Ovary (tissue), 9 donors: Measurements from ENCODE around the gene ARHGEF37. TPM values are rescaled to one million over a fixed set of nuclear protein-coding genes. Genes with fewer than 3 reads are reported as not detected.

ENCODE experiments used
- DNase-seq, 5 donors: peaks; one replicate each; pipeline ENCODE4 v3.0.0-alpha.2; 2019 to 2020
- H3K27ac ChIP-seq, 2 donors: fragments of 200-600 bp; one replicate each; pipeline versions ENCODE4 v1.5.1 to v1.8.0; 2019 to 2022
- H3K27me3 ChIP-seq: fragments of 200-600 bp; one replicate; pipeline ENCODE4 v1.8.0; 2022
- H3K36me3 ChIP-seq: fragments of 200-600 bp; sonication (generic); one replicate; pipeline ENCODE4 v1.5.1; 2019
- H3K4me1 ChIP-seq: one replicate; pipeline ENCODE4 v1.8.1; 2013; ENCODE audit warnings: mild to moderate bottlenecking, moderate library complexity; ENCODE audit not compliant: insufficient read depth
- H3K4me3 ChIP-seq: fragments of 200-600 bp; sonication (generic); one replicate; pipeline ENCODE4 v1.5.1; 2017
- H3K9me3 ChIP-seq, 2 donors: fragments of 200-600 bp in 1 of 2; sonication (generic) in 1 of 2; one replicate each; pipeline versions ENCODE4 v1.5.1 to v1.8.1; 2013 to 2019; ENCODE audit warnings: mild to moderate bottlenecking in 1 of 2, moderate library complexity in 1 of 2
- EP300 ChIP-seq: sonication (generic); formaldehyde crosslinking; IDR thresholded peaks from one replicate; pipeline ENCODE4 v1.6.1; 2017; ENCODE audit warnings: antibody characterized with exemption
- POLR2A ChIP-seq: fragments of 450-650 bp; IDR thresholded peaks from one replicate; pipeline ENCODE4 v1.6.1; 2017; ENCODE audit warnings: antibody characterized with exemption, mild to moderate bottlenecking, moderate library complexity
- WGBS, 3 donors: extraction: QIAGEN DNeasy Blood & Tissue Kit in 1 of 3; methylation state at CpG; one replicate each; pipeline versions ENCODE4 v1.1.5 to v1.1.7; 2013 to 2017; 5-methylcytosine and 5-hydroxymethylcytosine counted together
- intact Hi-C, 4 donors: fragments of 100-400 bp; cut with DNase I; formaldehyde crosslinking; loops; one replicate each; pipeline versions ENCODE4 v1.11.0 to v1.15.1; 2022 to 2023
- polyA plus RNA-seq, 2 donors: library from polyadenylated mRNA; stranded (reverse); fragments of 200-250 nt in 1 of 2; fragments of 350-450 nt in 1 of 2; fragmentation: Illumina TruSeq in 1 of 2; extraction: RNeasy Lipid Tissue Mini Kit (QIAGEN cat#74804) in 1 of 2; gene quantifications; one replicate each; pipeline ENCODE4 v1.2.3, GENCODE V29; 2013 to 2014
- small RNA-seq: library from RNA; depleted of rRNA; stranded (forward); fragments of <200 nt; gene quantifications from one replicate; pipeline ENCODE3, GENCODE V24; 2016
- total RNA-seq, 7 donors: library from RNA; depleted of rRNA in 2 of 7; stranded (reverse); fragments of >200 nt in 2 of 7; fragmentation: NEBNext Ultra II Directional in 3 of 7; extraction: Animal tissue kit (Norgen Biotek cat#: 25700) in 3 of 7; gene quantifications; one replicate each; pipeline versions ENCODE4 v1.1.0 to v1.2.4, GENCODE V29; 2016 to 2023
- TF ChIP-seq, protein P1 (sequence below), 3 donors: fragments of 450-650 bp in 2 of 3; fragments of 200-600 bp in 1 of 3; IDR thresholded peaks; one replicate each; pipeline versions ENCODE4 v1.5.1 to v1.8.0; 2016 to 2022; ENCODE audit warnings: antibody characterized with exemption in 3 of 3, mild to moderate bottlenecking in 1 of 3
- donor health status: DM: no; HTN: no; CAD: no; lungs with moderate emphysema.
- donor health status: DM: no; HTN: no; CAD: no.
- donor health status: Bipolar disorder and iron deficiency.
- donor health status: DM: yes; HTN: yes; CAD: no.
- donor health status: DM: no; HTN: no; CAD: no.
- donor health status: DM: yes; HTN: yes; CAD: no.

Gene ARHGEF37
- total and polyA plus RNA-seq, 9 donors, result 4.1 to 9.9 (median 6.2) TPM

DNA sequence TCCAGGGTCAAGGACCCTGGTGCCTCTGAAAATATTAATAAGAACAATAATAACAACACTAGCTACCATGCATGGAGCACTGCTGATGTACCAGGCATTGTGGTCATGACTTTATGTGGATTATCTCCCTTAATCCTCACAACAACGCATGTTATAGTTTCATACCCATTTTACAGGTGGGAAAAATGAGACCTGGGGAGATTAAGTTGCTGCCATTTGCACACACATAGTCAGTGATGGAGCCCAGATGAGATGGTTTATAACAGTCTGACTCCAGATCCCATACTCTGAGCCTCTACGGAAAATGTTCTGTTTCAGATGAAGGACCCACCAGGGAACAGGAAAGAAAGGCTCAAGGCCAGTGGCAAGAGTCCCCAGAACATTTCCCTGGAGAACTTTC, 100.6 kb downstream of the ARHGEF37 start:
- Histone ChIP-seq H3K36me3 (no peaks in the 10 kb centered on the region), H3K9me3 (no peaks in the 10 kb centered on the region), H3K4me1 (peaks cover 8% of the 10 kb centered on the region), H3K27me3 (no peaks in the 10 kb centered on the region), H3K27ac (no peak overlapping the region), H3K4me3 (no peak overlapping the region)
- 84 to 93% (median 91%) methylated on average over 2 of the region's 2 CpGs for WGBS, 3 donors
- no peak for DNase-seq
- TF ChIP-seq POLR2A (no peak), EP300 (no peak)
- TF ChIP-seq, protein P1, sequence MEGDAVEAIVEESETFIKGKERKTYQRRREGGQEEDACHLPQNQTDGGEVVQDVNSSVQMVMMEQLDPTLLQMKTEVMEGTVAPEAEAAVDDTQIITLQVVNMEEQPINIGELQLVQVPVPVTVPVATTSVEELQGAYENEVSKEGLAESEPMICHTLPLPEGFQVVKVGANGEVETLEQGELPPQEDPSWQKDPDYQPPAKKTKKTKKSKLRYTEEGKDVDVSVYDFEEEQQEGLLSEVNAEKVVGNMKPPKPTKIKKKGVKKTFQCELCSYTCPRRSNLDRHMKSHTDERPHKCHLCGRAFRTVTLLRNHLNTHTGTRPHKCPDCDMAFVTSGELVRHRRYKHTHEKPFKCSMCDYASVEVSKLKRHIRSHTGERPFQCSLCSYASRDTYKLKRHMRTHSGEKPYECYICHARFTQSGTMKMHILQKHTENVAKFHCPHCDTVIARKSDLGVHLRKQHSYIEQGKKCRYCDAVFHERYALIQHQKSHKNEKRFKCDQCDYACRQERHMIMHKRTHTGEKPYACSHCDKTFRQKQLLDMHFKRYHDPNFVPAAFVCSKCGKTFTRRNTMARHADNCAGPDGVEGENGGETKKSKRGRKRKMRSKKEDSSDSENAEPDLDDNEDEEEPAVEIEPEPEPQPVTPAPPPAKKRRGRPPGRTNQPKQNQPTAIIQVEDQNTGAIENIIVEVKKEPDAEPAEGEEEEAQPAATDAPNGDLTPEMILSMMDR (IDR thresholded peaks at IDR 0.05), result no peak
- intact Hi-C loops, result no loop called here

- DNase-seq, result no peak
- TF ChIP-seq POLR2A (no peak), EP300 (no peak)
- TF ChIP-seq, protein P1 (IDR thresholded peaks at IDR 0.05), result no peak
- no peak overlapping the region for H3K27ac ChIP-seq
- 45 to 52% (median 49%) methylated on average over 9 of the region's 9 CpGs for WGBS, 3 donors
- intact Hi-C loops, result no loop called here
- no peaks in the 10 kb centered on the region for H3K27me3 ChIP-seq
- no peaks in the 10 kb centered on the region for H3K36me3 ChIP-seq
- H3K9me3 ChIP-seq, result no peaks in the 10 kb centered on the region
- no peak overlapping the region for H3K4me3 ChIP-seq
- peaks cover 8% of the 10 kb centered on the region for H3K4me1 ChIP-seq
Observed at GRCh38 chr5:149682532-149683075, 101.3 kb downstream of the ARHGEF37 start.

- Histone ChIP-seq H3K27ac (no peak overlapping the region), H3K27me3 (no peaks in the 10 kb centered on the region), H3K36me3 (no peaks in the 10 kb centered on the region), H3K4me3 (no peak overlapping the region), H3K4me1 (peaks cover 9% of the 10 kb centered on the region), H3K9me3 (no peaks in the 10 kb centered on the region)
- WGBS, 3 donors, result 78 to 85% (median 85%) methylated on average over 6 of the region's 6 CpGs
- TF ChIP-seq, protein P1 (IDR thresholded peaks at IDR 0.05), result no peak
- TF ChIP-seq POLR2A, result no peak
- TF ChIP-seq EP300, result no peak
- no peak for DNase-seq
- intact Hi-C loops, result no loop called here
Observed at GRCh38 chr5:149683964-149684363, 102.7 kb downstream of the ARHGEF37 start.

DNA sequence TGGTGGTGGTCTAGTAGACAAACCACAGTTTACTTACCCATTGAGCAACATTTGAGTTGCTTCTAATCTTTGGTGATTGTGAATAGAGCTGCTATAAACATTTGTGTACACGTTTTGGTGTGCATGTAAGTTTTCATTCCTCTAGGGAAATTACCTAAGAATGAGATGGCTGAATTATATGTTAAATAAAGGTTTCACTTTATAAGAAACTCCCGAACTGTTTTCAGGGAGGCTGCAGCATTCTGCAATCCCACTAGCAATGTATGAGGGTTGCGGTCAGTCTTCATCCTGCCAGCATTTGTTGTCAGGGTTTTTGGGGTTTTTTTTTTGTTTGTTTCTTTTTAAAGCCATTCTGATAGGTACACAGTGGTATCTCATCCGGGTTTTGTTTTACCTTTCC, 103.1 kb downstream of the ARHGEF37 start:
- 51 to 63% (median 62%) methylated on average over 4 of the region's 4 CpGs for WGBS, 3 donors
- Histone ChIP-seq H3K9me3 (no peaks in the 10 kb centered on the region), H3K27ac (no peak overlapping the region), H3K4me1 (peaks cover 9% of the 10 kb centered on the region), H3K27me3 (no peaks in the 10 kb centered on the region), H3K4me3 (no peak overlapping the region), H3K36me3 (no peaks in the 10 kb centered on the region)
- intact Hi-C loops, result no loop called here
- no peak for DNase-seq
- no peak for TF ChIP-seq POLR2A
- TF ChIP-seq, protein P1 (IDR thresholded peaks at IDR 0.05), result no peak
- no peak for TF ChIP-seq EP300

Small RNA genes lying within 50 kb of the gene (small RNA-seq; reads per million reads assigned to genes)
- not detected for gene RNU6-588P

Other genes starting within 250 kb of the ARHGEF37 start
- gene GRPEL2, start 236.0 kb upstream of the ARHGEF37 start, total RNA-seq, result 10 to 100 TPM in 6 of 7 donors, 1 to 10 TPM in 1; 7.8 to 17.5 (median 13.0) TPM
- gene GRPEL2, start 236.0 kb upstream of the ARHGEF37 start, polyA plus RNA-seq, result 1 to 10 TPM; 5.9 to 6.8 TPM
- gene PCYOX1L, start 223.5 kb upstream of the ARHGEF37 start, total RNA-seq, result 10 to 100 TPM in 2 of 7 donors, 1 to 10 TPM in 5; 5.8 to 11.5 (median 8.8) TPM
- 10 to 100 TPM in 1 of 2 donors, 1 to 10 TPM in 1; 7.1 to 15.2 TPM for gene PCYOX1L, start 223.5 kb upstream of the ARHGEF37 start, polyA plus RNA-seq
- gene IL17B, start 202.2 kb upstream of the ARHGEF37 start, total RNA-seq, result under 1 TPM in 2 of 7 donors, not detected in 5; 0.47 to 0.54 TPM
- 1 to 10 TPM in 1 of 2 donors, not detected in 1; 1.7 TPM for gene IL17B, start 202.2 kb upstream of the ARHGEF37 start, polyA plus RNA-seq
- gene CSNK1A1, start 30.1 kb upstream of the ARHGEF37 start, total RNA-seq, result 100 to 1,000 TPM in 6 of 7 donors, 10 to 100 TPM in 1; 96.2 to 233 (median 159) TPM
- gene CSNK1A1, start 30.1 kb upstream of the ARHGEF37 start, polyA plus RNA-seq, result 100 to 1,000 TPM in 1 of 2 donors, 10 to 100 TPM in 1; 64.1 to 136 TPM
- gene PPARGC1B, start 148.8 kb downstream of the ARHGEF37 start, total RNA-seq, result 10 to 100 TPM in 1 of 7 donors, 1 to 10 TPM in 5, under 1 TPM in 1; 0.36 to 10.8 (median 4.7) TPM
- gene PPARGC1B, start 148.8 kb downstream of the ARHGEF37 start, polyA plus RNA-seq, result 1 to 10 TPM; 1.1 to 1.5 TPM